Caco-2 (cell line): Measurements from ENCODE around the gene CEP164. TPM values are rescaled to one million over a fixed set of nuclear protein-coding genes. Genes with fewer than 3 reads are reported as not detected.
A peak's percentile ranks its signal among the peaks of the same experiment; 100 is the strongest.

Experiments
- BruUV-seq: library from RNA; stranded (reverse); fragments of 400-500 nt; replicated peaks from 2 replicates; lab custom pipeline; 2021; lab: Mats Ljungman, UMichigan
- CTCF ChIA-PET: fragments of 300-600 bp; sonication (Branson Sonifier 250); formaldehyde crosslinking; loops from one replicate; lab custom pipeline; 2022; ENCODE audit warnings: antibody characterized with exemption; lab: Charles Lee
- POLR2A ChIA-PET: fragments of 300-600 bp; sonication (Branson Sonifier 250); formaldehyde crosslinking; loops from one replicate; lab custom pipeline; 2022; ENCODE audit warnings: antibody characterized with exemption; lab: Charles Lee
- DNase-seq, 2 experiments: peaks; one replicate each; pipeline versions ENCODE4 v3.0.0 to v3.0.0-alpha.2; 2020 to 2022
- H3K27me3 ChIP-seq: replicated peaks from 2 replicates; pipeline ENCODE4 v1.6.0; 2011; ENCODE audit warnings: low read length; ENCODE audit not compliant: control insufficient read depth, insufficient read depth
- H3K36me3 ChIP-seq: 2 replicates; pipeline ENCODE4 v1.5.1; 2011; ENCODE audit warnings: low read length; ENCODE audit not compliant: control insufficient read depth, insufficient read depth
- H3K4me1 ChIP-seq: fragments of 250-450 bp; sonication (Bioruptor Pico); 2 replicates; pipeline ENCODE4 v1.5.1; 2020; ENCODE audit warnings: mild to moderate bottlenecking
- H3K4me3 ChIP-seq: 2 replicates; pipeline ENCODE4 v1.5.1; 2011; ENCODE audit warnings: low read depth, mild to moderate bottlenecking, control low read depth, low read length
- H3K9me3 ChIP-seq: fragments of 250-450 bp; sonication (Bioruptor Pico); 2 replicates; pipeline ENCODE4 v1.5.1; 2020; ENCODE audit warnings: mild to moderate bottlenecking, moderate library complexity
- H3K27ac Mint-ChIP-seq: one replicate; pipeline ENCODE4 v1.8.0; 2022; ENCODE audit warnings: mixed read lengths; ENCODE audit not compliant: unreplicated experiment
- H3K27me3 Mint-ChIP-seq: one replicate; pipeline ENCODE4 v1.8.0; 2022; ENCODE audit warnings: mixed read lengths; ENCODE audit not compliant: insufficient read depth, unreplicated experiment
- H3K36me3 Mint-ChIP-seq: one replicate; pipeline ENCODE4 v1.8.0; 2022; ENCODE audit warnings: mild to moderate bottlenecking, mixed read lengths; ENCODE audit not compliant: insufficient read depth, unreplicated experiment
- H3K4me1 Mint-ChIP-seq: one replicate; pipeline ENCODE4 v1.8.0; 2022; ENCODE audit warnings: low read depth, mixed read lengths; ENCODE audit not compliant: unreplicated experiment
- H3K4me3 Mint-ChIP-seq: one replicate; pipeline ENCODE4 v1.8.0; 2022; ENCODE audit warnings: mild to moderate bottlenecking, moderate library complexity, mixed read lengths; ENCODE audit not compliant: unreplicated experiment
- H3K9me3 Mint-ChIP-seq: one replicate; pipeline ENCODE4 v1.8.0; 2022; ENCODE audit warnings: mixed read lengths; ENCODE audit not compliant: unreplicated experiment
- CTCF ChIP-seq, 2 experiments: fragments of 200-600 bp in 1 of 2; IDR thresholded peaks; 1 replicate in 1 of 2; 2 replicates in 1 of 2; pipeline versions ENCODE4 v1.5.1 to v1.8.0; 2011 to 2022; ENCODE audit warnings: antibody characterized with exemption in 1 of 2, control low read depth in 1 of 2, inconsistent platforms in 1 of 2, low read depth in 1 of 2, low read length in 1 of 2, mild to moderate bottlenecking in 1 of 2, moderate library complexity in 1 of 2; ENCODE audit not compliant: insufficient read depth in 1 of 2, severe bottlenecking in 1 of 2, unreplicated experiment in 1 of 2
- intact Hi-C: fragments of 100-400 bp; cut with micrococcal nuclease; formaldehyde crosslinking; loops from one replicate; pipeline ENCODE4 v1.10.0; 2022; ENCODE audit not compliant: unreplicated experiment
- total RNA-seq: library from RNA; stranded (reverse); gene quantifications from 2 replicates; pipeline ENCODE4 v1.2.3, GENCODE V29; 2022

CEP164 gene
- total RNA-seq, 1 experiment from 2014 or later: 48.9 TPM

- Mint-ChIP-seq H3K36me3 (peaks cover 13% of the 10 kb centered on the region), H3K9me3 (peaks cover 22% of the 10 kb centered on the region), H3K4me3 (no peak overlapping the region), H3K27me3 (no peaks in the 10 kb centered on the region), H3K4me1 (no peaks in the 10 kb centered on the region), H3K27ac (no peak overlapping the region)
- intact Hi-C loops: no loop called here
- peaks cover 8% of the 10 kb centered on the region for H3K9me3 ChIP-seq
- peaks cover 2% of the 10 kb centered on the region; the same call in 1 of the 2 replicates for H3K36me3 ChIP-seq
- no peak overlapping the region for H3K4me3 ChIP-seq
- no TSS peak for BruUV-seq
- H3K4me1 ChIP-seq: no peaks in the 10 kb centered on the region
- no peaks in the 10 kb centered on the region for H3K27me3 ChIP-seq
- TF ChIP-seq CTCF (IDR thresholded peaks at IDR 0.05; ENCODE audit: insufficient read depth in 1 of 2, low read depth in 1 of 2, low read length in 1 of 2, severe bottlenecking in 1 of 2, unreplicated experiment in 1 of 2): no peak
- DNase-seq: peak in 1 of 2 experiments; percentile 21
- POLR2A ChIA-PET: interaction anchor here (0.6 kb wide), 1 partner anchor 317 kb away, joined by 3 read pairs; no protein-coding TSS in a partner anchor
- CTCF ChIA-PET: no interaction called here
These were observed 79.4 kb downstream of the CEP164 start for GRCh38 chr11:117407016-117407415.

GRCh38 chr11:117408356-117408755, 80.7 kb downstream of the CEP164 start:
- no TSS peak for BruUV-seq
- Histone ChIP-seq H3K9me3 (peaks cover 8% of the 10 kb centered on the region), H3K4me1 (no peaks in the 10 kb centered on the region), H3K36me3 (peaks cover 2% of the 10 kb centered on the region; the same call in 1 of the 2 replicates), H3K4me3 (no peak overlapping the region), H3K27me3 (no peaks in the 10 kb centered on the region)
- no peaks in the 10 kb centered on the region for H3K4me1 Mint-ChIP-seq
- peaks cover 13% of the 10 kb centered on the region for H3K36me3 Mint-ChIP-seq
- no peaks in the 10 kb centered on the region for H3K27me3 Mint-ChIP-seq
- CTCF ChIA-PET: no interaction called here
- H3K4me3 Mint-ChIP-seq: no peak overlapping the region
- POLR2A ChIA-PET: no interaction called here
- H3K9me3 Mint-ChIP-seq: peaks cover 21% of the 10 kb centered on the region
- no peak overlapping the region for H3K27ac Mint-ChIP-seq
- intact Hi-C loops: no loop called here
- peak in 1 of 2 experiments; percentile 23 for DNase-seq
- TF ChIP-seq CTCF (IDR thresholded peaks at IDR 0.05; ENCODE audit: insufficient read depth in 1 of 2, low read depth in 1 of 2, low read length in 1 of 2, severe bottlenecking in 1 of 2, unreplicated experiment in 1 of 2): no peak

- CTCF ChIA-PET: interaction anchor here (3.1 kb wide), 1 partner anchor 16 kb away, joined by 15 read pairs; no protein-coding TSS in a partner anchor
- Mint-ChIP-seq H3K4me3 (no peak overlapping the region), H3K27me3 (no peaks in the 10 kb centered on the region), H3K36me3 (peaks cover 13% of the 10 kb centered on the region), H3K27ac (no peak overlapping the region), H3K9me3 (peaks cover 12% of the 10 kb centered on the region), H3K4me1 (no peaks in the 10 kb centered on the region)
- no peak overlapping the region for H3K4me3 ChIP-seq
- peak in 1 of 2 experiments; percentile 36 for DNase-seq
- no peaks in the 10 kb centered on the region for H3K27me3 ChIP-seq
- H3K4me1 ChIP-seq: no peaks in the 10 kb centered on the region
- BruUV-seq: no TSS peak
- intact Hi-C loops: no loop called here
- peaks cover 2% of the 10 kb centered on the region; the same call in 1 of the 2 replicates for H3K36me3 ChIP-seq
- H3K9me3 ChIP-seq: peaks cover 8% of the 10 kb centered on the region
- no peak for TF ChIP-seq CTCF (IDR thresholded peaks at IDR 0.05; ENCODE audit: insufficient read depth in 1 of 2, low read depth in 1 of 2, low read length in 1 of 2, severe bottlenecking in 1 of 2, unreplicated experiment in 1 of 2)
- POLR2A ChIA-PET: no interaction called here
These were observed 81.9 kb downstream of the CEP164 start for GRCh38 chr11:117409511-117409910.
